HCT116 (cell line): ENCODE measurements around the gene NRXN2. TPM values are rescaled to one million over a fixed set of nuclear protein-coding genes. Genes with fewer than 3 reads are reported as not detected.

Experiments used
- ATAC-seq: fragments of 200-7000 bp; cut with Tn5 transposase; 2 replicates; pipeline ENCODE4 v1.9.1; 2020; ENCODE audit warnings: mild to moderate bottlenecking, moderate library complexity
- BruUV-seq: library from RNA; stranded (reverse); fragments of 400-500 nt; replicated peaks from 2 replicates; lab custom pipeline; 2021; lab: Mats Ljungman, UMichigan
- CTCF ChIA-PET: fragments of 300-600 bp; sonication (Branson Sonifier 250); formaldehyde crosslinking; loops from one replicate; lab custom pipeline; 2021; ENCODE audit warnings: antibody characterized with exemption; lab: Charles Lee
- POLR2A ChIA-PET: fragments of 300-600, 350-600 bp; sonication (Branson Sonifier 250); formaldehyde crosslinking; loops from one replicate; lab custom pipeline; 2021; ENCODE audit warnings: antibody characterized with exemption; lab: Charles Lee
- RAD21 ChIA-PET, 2 experiments: fragments of 300-600 bp; sonication (Branson Sonifier 250); formaldehyde crosslinking; loops; one replicate each; lab custom pipeline; 2023; ENCODE audit warnings: low total read pairs in 2 of 2; ENCODE audit not compliant: uncharacterized antibody in 2 of 2, unreplicated experiment in 2 of 2, low non-redundant PET in 1 of 2; lab: Charles Lee
- DNase-seq: peaks from one replicate; pipeline ENCODE4 v3.0.0-alpha.2; 2010; ENCODE audit warnings: low read depth, low spot score
- H2AFZ ChIP-seq: fragments of 200-600 bp; shearing (Covaris generic), sonication (generic); 2 replicates; pipeline ENCODE4 v1.6.1; 2017; ENCODE audit warnings: low read depth, mixed run types, mixed read lengths, antibody characterized with exemption, low read length; ENCODE audit not compliant: poor library complexity, severe bottlenecking
- H3K27ac ChIP-seq: 2 replicates; pipeline ENCODE4 v1.5.1; 2012; ENCODE audit warnings: low read depth, low read length
- H3K27me3 ChIP-seq: fragments of 200-600 bp; sonication (generic); 2 replicates; pipeline ENCODE4 v1.6.1; 2016; ENCODE audit warnings: mixed run types, low read length, mixed read lengths; ENCODE audit not compliant: insufficient read depth
- H3K36me3 ChIP-seq, 2 experiments: fragments of 200-500 bp in 1 of 2; fragments of 200-600 bp in 1 of 2; sonication (Bioruptor generic) in 1 of 2; sonication (generic) in 1 of 2; 2 replicates each; pipeline versions ENCODE4 v1.5.1 to v1.6.1; 2014 to 2016; ENCODE audit warnings: low read length in 2 of 2, inconsistent platforms in 1 of 2, mixed read lengths in 1 of 2, mixed run types in 1 of 2; ENCODE audit not compliant: insufficient read depth in 2 of 2, control insufficient read depth in 1 of 2
- H3K4me1 ChIP-seq, 2 experiments: fragments of 200-600 bp in 1 of 2; sonication (generic) in 1 of 2; 2 replicates each; pipeline versions ENCODE4 v1.5.1 to v1.6.1; 2012 to 2017; ENCODE audit warnings: low read length in 2 of 2, inconsistent platforms in 1 of 2, mild to moderate bottlenecking in 1 of 2, mixed read lengths in 1 of 2, mixed run types in 1 of 2, moderate library complexity in 1 of 2; ENCODE audit not compliant: insufficient read depth in 2 of 2, control insufficient read depth in 1 of 2
- H3K4me2 ChIP-seq: fragments of 200-600 bp; sonication (generic); 2 replicates; pipeline ENCODE4 v1.6.1; 2017; ENCODE audit warnings: mixed run types, low read length, mixed read lengths
- H3K4me3 ChIP-seq, 2 experiments: fragments of 200-600 bp in 1 of 2; sonication (generic) in 1 of 2; replicated peaks in 1 of 2; 2 replicates each; pipeline ENCODE4 v1.5.1; 2011 to 2016; ENCODE audit warnings: low read length in 2 of 2, control low read depth in 1 of 2, low read depth in 1 of 2, mild to moderate bottlenecking in 1 of 2, mixed read lengths in 1 of 2, mixed run types in 1 of 2
- H3K79me2 ChIP-seq: fragments of 200-600 bp; sonication (generic); 2 replicates; pipeline ENCODE4 v1.6.1; 2017; ENCODE audit warnings: mild to moderate bottlenecking, mixed run types, low read length, moderate library complexity, mixed read lengths; ENCODE audit not compliant: insufficient read depth
- H3K9ac ChIP-seq: fragments of 200-600 bp; sonication (generic); 2 replicates; pipeline ENCODE4 v1.6.1; 2016; ENCODE audit warnings: low read length, mixed read lengths
- H3K9me2 ChIP-seq: fragments of 200-600 bp; sonication (generic), shearing (Covaris generic); 2 replicates; pipeline ENCODE4 v1.6.1; 2017; ENCODE audit warnings: mixed run types, mild to moderate bottlenecking, moderate library complexity; ENCODE audit not compliant: insufficient read depth
- H3K9me3 ChIP-seq, 2 experiments: fragments of 200-500 bp in 1 of 2; fragments of 200-600 bp in 1 of 2; sonication (Bioruptor generic) in 1 of 2; sonication (generic) in 1 of 2; 2 replicates each; pipeline ENCODE4 v1.6.1; 2014 to 2017; ENCODE audit warnings: low read length in 2 of 2, mixed read lengths in 2 of 2, inconsistent platforms in 1 of 2, low read depth in 1 of 2, mild to moderate bottlenecking in 1 of 2, mixed run types in 1 of 2, moderate library complexity in 1 of 2; ENCODE audit not compliant: control insufficient read depth in 1 of 2, insufficient read depth in 1 of 2
- H4K20me1 ChIP-seq: fragments of 200-600 bp; sonication (generic), shearing (Covaris generic); 2 replicates; pipeline ENCODE4 v1.6.1; 2017; ENCODE audit warnings: mixed run types, mild to moderate bottlenecking, moderate library complexity; ENCODE audit not compliant: insufficient read depth
- CBX3 ChIP-seq: IDR thresholded peaks from 2 replicates; pipeline ENCODE4 v1.6.1; 2012; ENCODE audit warnings: low read depth
- EGR1 ChIP-seq: IDR thresholded peaks from 2 replicates; pipeline ENCODE4 v1.6.1; 2012; ENCODE audit warnings: low read depth
- EZH2 ChIP-seq: fragments of 200-600 bp; sonication (generic); IDR thresholded peaks from 2 replicates; pipeline ENCODE4 v1.6.1; 2017; ENCODE audit warnings: antibody characterized with exemption, mixed run types
- EZH2phosphoT487 ChIP-seq: fragments of 200-600 bp; IDR thresholded peaks from 2 replicates; pipeline ENCODE4 v1.6.1; 2018; ENCODE audit warnings: antibody characterized with exemption, borderline replicate concordance
- FOSL1 ChIP-seq: IDR thresholded peaks from 2 replicates; pipeline ENCODE4 v1.6.1; 2012; ENCODE audit warnings: low read depth
- POLR2A ChIP-seq: IDR thresholded peaks from 2 replicates; pipeline ENCODE4 v1.7.0; 2011; ENCODE audit warnings: borderline replicate concordance; ENCODE audit not compliant: insufficient read depth, insufficient read length; ENCODE audit errors: extremely low read depth
- POLR2AphosphoS5 ChIP-seq: IDR thresholded peaks from 2 replicates; pipeline ENCODE4 v1.6.1; 2011; ENCODE audit warnings: mild to moderate bottlenecking, low read depth, low read length, moderate library complexity
- SIN3A ChIP-seq: IDR thresholded peaks from 2 replicates; pipeline ENCODE4 v1.6.1; 2012; ENCODE audit warnings: low read depth
- SP1 ChIP-seq: IDR thresholded peaks from 2 replicates; pipeline ENCODE4 v1.6.1; 2012; ENCODE audit warnings: low read depth
- ZNF274 ChIP-seq: fragments of 200-500 bp; sonication (Bioruptor generic); IDR thresholded peaks from 2 replicates; pipeline ENCODE4 v1.6.1; 2014; ENCODE audit warnings: mild to moderate bottlenecking, low read depth, low read length, inconsistent platforms
- intact Hi-C: fragments of 100-400 bp; cut with micrococcal nuclease; formaldehyde crosslinking; loops from 2 replicates; pipeline ENCODE4 v1.10.0; 2022
- total RNA-seq: library from RNA; stranded (reverse); gene quantifications from one replicate; pipeline ENCODE4 v1.2.1, GENCODE V29; 2021; ENCODE audit not compliant: unreplicated experiment
- TF ChIP-seq, protein P1 (sequence below), 3 experiments: fragments of 200-600 bp in 1 of 3; sonication (generic) in 1 of 3; IDR thresholded peaks in 2 of 3; conservative IDR thresholded peaks in 1 of 3; 2 replicates each; pipeline ENCODE4 v1.5.1; 2012 to 2017; ENCODE audit warnings: low read depth in 2 of 3, low read length in 2 of 3, antibody characterized with exemption in 1 of 3, borderline replicate concordance in 1 of 3, control low read depth in 1 of 3, mild to moderate bottlenecking in 1 of 3, mixed read lengths in 1 of 3, mixed run types in 1 of 3, moderate library complexity in 1 of 3; ENCODE audit not compliant: insufficient read depth in 1 of 3
- TF ChIP-seq, protein P2 (sequence below): IDR thresholded peaks from 2 replicates; pipeline ENCODE4 v1.6.1; 2012
- TF ChIP-seq, protein P3 (sequence below): IDR thresholded peaks from 2 replicates; pipeline ENCODE4 v1.6.1; 2011; ENCODE audit warnings: mild to moderate bottlenecking, low read length, moderate library complexity; ENCODE audit not compliant: insufficient replicate concordance; ENCODE audit errors: extremely low read depth

The NRXN2 gene
- total RNA-seq, 1 experiment from 2014 or later, result 1.5 TPM

DNA sequence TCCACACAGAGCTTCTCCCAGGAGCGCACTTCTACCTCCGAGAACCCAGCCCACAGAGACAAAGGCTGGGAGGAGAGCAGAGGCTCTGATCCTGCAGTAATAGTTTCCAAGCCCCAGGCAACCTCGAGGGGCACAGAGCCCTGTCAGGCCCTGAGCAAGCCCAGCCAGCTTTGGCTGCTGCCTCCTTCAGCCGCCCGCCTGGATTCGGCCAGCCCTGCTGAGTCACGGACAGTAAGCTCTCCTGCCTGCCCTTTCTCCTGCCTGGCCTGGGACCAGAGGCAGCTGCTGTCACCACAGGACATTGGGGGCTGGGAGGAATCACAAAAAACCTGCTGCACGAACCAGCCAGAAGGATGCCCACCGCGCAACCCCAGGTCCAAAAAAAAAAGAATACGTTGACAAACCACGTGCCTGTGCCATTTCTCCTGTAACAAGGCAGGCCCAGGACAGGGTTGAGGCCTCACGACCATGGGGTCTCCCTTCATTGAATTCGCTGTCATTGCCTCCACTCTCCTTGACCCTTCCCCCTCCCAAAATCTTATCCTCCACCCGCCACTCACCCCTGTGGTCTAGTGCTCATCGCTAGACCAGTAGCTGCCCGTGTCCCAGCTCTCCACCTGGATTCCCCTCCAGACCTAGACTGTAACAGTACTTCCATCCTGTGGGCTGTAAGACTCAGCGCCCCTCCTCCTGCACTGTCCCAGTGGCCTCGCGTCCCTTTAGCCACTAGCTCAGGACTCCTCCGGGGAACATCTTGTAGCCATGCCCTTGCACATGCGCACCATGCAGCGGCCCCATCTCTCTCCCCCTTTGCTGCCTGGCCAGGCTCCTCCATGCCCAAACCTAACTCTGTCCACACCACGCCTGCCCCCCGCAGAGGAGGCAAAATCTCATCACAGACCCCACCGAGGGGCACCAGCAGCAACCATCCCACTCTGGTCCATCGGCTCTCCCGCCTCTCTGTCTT is 139.4 kb downstream of the NRXN2 start:
- H3K79me2 ChIP-seq, result no peaks in the 10 kb centered on the region
- H3K4me3 ChIP-seq, result no peak overlapping the region
- DNase-seq (no peak), ATAC-seq (no peak)
- H3K9ac ChIP-seq, result no peak overlapping the region
- ChIA-PET CTCF (no interaction called here), POLR2A (no interaction called here), RAD21 (no interaction called here)
- H3K4me1 ChIP-seq, result peaks cover 0 to 10% of the 10 kb centered on the region in 2 experiments; a peak in 1 of 4 replicates
- no peak overlapping the region for H3K27ac ChIP-seq
- H3K9me2 ChIP-seq, result no peaks in the 10 kb centered on the region
- no peaks in the 10 kb centered on the region for H3K27me3 ChIP-seq
- H3K36me3 ChIP-seq, result no peaks in the 10 kb centered on the region
- 0 out of 2 replicates have a peak overlapping the region, but pooled peaks have one; percentile 5 for H3K4me2 ChIP-seq
- H4K20me1 ChIP-seq, result no peaks in the 10 kb centered on the region
- BruUV-seq, result no TSS peak
- intact Hi-C loops, result no loop called here
- H2AFZ ChIP-seq, result no peak overlapping the region
- no peaks in the 10 kb centered on the region for H3K9me3 ChIP-seq
- no peak for TF ChIP-seq EZH2phosphoT487
- TF ChIP-seq, protein P1, sequence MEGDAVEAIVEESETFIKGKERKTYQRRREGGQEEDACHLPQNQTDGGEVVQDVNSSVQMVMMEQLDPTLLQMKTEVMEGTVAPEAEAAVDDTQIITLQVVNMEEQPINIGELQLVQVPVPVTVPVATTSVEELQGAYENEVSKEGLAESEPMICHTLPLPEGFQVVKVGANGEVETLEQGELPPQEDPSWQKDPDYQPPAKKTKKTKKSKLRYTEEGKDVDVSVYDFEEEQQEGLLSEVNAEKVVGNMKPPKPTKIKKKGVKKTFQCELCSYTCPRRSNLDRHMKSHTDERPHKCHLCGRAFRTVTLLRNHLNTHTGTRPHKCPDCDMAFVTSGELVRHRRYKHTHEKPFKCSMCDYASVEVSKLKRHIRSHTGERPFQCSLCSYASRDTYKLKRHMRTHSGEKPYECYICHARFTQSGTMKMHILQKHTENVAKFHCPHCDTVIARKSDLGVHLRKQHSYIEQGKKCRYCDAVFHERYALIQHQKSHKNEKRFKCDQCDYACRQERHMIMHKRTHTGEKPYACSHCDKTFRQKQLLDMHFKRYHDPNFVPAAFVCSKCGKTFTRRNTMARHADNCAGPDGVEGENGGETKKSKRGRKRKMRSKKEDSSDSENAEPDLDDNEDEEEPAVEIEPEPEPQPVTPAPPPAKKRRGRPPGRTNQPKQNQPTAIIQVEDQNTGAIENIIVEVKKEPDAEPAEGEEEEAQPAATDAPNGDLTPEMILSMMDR (IDR thresholded peaks at IDR 0.05 in 2 of 3, conservative IDR thresholded peaks at IDR 0.05 in 1 of 3; ENCODE audit: borderline replicate concordance in 1 of 3, insufficient read depth in 1 of 3, low read depth in 2 of 3, low read length in 2 of 3), result no peak
- TF ChIP-seq, protein P2, sequence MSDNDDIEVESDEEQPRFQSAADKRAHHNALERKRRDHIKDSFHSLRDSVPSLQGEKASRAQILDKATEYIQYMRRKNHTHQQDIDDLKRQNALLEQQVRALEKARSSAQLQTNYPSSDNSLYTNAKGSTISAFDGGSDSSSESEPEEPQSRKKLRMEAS, result no peak
- TF ChIP-seq POLR2A, result no peak
- no peak for TF ChIP-seq FOSL1
- TF ChIP-seq SP1, result no peak
- no peak for TF ChIP-seq POLR2AphosphoS5
- TF ChIP-seq, protein P3, sequence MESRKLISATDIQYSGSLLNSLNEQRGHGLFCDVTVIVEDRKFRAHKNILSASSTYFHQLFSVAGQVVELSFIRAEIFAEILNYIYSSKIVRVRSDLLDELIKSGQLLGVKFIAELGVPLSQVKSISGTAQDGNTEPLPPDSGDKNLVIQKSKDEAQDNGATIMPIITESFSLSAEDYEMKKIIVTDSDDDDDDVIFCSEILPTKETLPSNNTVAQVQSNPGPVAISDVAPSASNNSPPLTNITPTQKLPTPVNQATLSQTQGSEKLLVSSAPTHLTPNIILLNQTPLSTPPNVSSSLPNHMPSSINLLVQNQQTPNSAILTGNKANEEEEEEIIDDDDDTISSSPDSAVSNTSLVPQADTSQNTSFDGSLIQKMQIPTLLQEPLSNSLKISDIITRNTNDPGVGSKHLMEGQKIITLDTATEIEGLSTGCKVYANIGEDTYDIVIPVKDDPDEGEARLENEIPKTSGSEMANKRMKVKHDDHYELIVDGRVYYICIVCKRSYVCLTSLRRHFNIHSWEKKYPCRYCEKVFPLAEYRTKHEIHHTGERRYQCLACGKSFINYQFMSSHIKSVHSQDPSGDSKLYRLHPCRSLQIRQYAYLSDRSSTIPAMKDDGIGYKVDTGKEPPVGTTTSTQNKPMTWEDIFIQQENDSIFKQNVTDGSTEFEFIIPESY, result no peak
- no peak for TF ChIP-seq SIN3A
- TF ChIP-seq EGR1, result no peak
- no peak for TF ChIP-seq EZH2
- no peak for TF ChIP-seq CBX3
- TF ChIP-seq ZNF274, result no peak
